Stomach (tissue), 9 donors: ENCODE measurements around the gene CHN2. TPM values are rescaled to one million over a fixed set of nuclear protein-coding genes. Genes with fewer than 3 reads are reported as not detected.

Experiments
- DNase-seq, 2 donors: peaks; one replicate each; pipeline versions ENCODE4 v3.0.0 to v3.0.0-alpha.2; 2013 to 2019
- H3K27ac ChIP-seq, 5 donors: fragments of 200-600 bp in 4 of 5; sonication (generic) in 4 of 5; one replicate each; pipeline ENCODE4 v1.5.1; 2013 to 2019; ENCODE audit warnings: mild to moderate bottlenecking in 1 of 5, moderate library complexity in 1 of 5
- H3K27me3 ChIP-seq, 3 donors: fragments of 200-600 bp; sonication (generic); one replicate each; pipeline ENCODE4 v1.5.1; 2017 to 2019; ENCODE audit warnings: mixed run types in 1 of 3
- H3K36me3 ChIP-seq, 4 donors: fragments of 200-600 bp; sonication (generic); 1 replicate in 3 of 4; 2 replicates in 1 of 4; pipeline ENCODE4 v1.5.1; 2016 to 2019
- H3K4me1 ChIP-seq, 4 donors: fragments of 200-600 bp; sonication (generic); one replicate each; pipeline ENCODE4 v1.5.1; 2016 to 2019
- H3K4me3 ChIP-seq, 4 donors: fragments of 200-600 bp; sonication (generic) in 3 of 4; one replicate each; pipeline ENCODE4 v1.5.1; 2016 to 2019; ENCODE audit warnings: mild to moderate bottlenecking in 1 of 4
- H3K9me3 ChIP-seq, 4 donors: fragments of 200-600 bp; sonication (generic); one replicate each; pipeline ENCODE4 v1.5.1; 2016 to 2019
- EP300 ChIP-seq: sonication (generic); formaldehyde crosslinking; IDR thresholded peaks from one replicate; pipeline ENCODE4 v1.6.1; 2017; ENCODE audit warnings: antibody characterized with exemption
- POLR2A ChIP-seq, 4 donors: fragments of 450-650 bp; IDR thresholded peaks; one replicate each; pipeline ENCODE4 v1.6.1; 2016; ENCODE audit warnings: antibody characterized with exemption in 4 of 4, control low read depth in 2 of 4, mild to moderate bottlenecking in 1 of 4, moderate library complexity in 1 of 4
- POLR2AphosphoS5 ChIP-seq, 3 donors: sonication (generic); formaldehyde crosslinking; IDR thresholded peaks; one replicate each; pipeline ENCODE4 v1.6.1; 2016; ENCODE audit warnings: antibody characterized with exemption in 3 of 3
- WGBS, 5 donors: extraction: QIAGEN DNeasy Blood & Tissue Kit in 3 of 5; methylation state at CpG; one replicate each; pipeline versions ENCODE4 v1.1.5 to v1.1.7; 2013 to 2018; 5-methylcytosine and 5-hydroxymethylcytosine counted together
- intact Hi-C: fragments of 100-400 bp; cut with DNase I; formaldehyde crosslinking; loops from one replicate; pipeline ENCODE4 v1.15.1; 2023; ENCODE audit warnings: low total_unique reads
- polyA plus RNA-seq, 3 donors: library from polyadenylated mRNA; stranded (reverse); fragments of 200-250 nt; gene quantifications; one replicate each; pipeline ENCODE4 v1.2.3, GENCODE V29; 2013
- total RNA-seq, 5 donors: library from RNA; depleted of rRNA; stranded (reverse); fragments of >200 nt; gene quantifications; one replicate each; pipeline versions ENCODE4 v1.1.0 to v1.2.3, GENCODE V29; 2014 to 2016
- TF ChIP-seq, protein P1 (sequence below), 7 experiments: fragments of 450-650 bp in 4 of 7; fragments of 200-600 bp in 3 of 7; sonication (generic) in 3 of 7; IDR thresholded peaks; one replicate each; pipeline ENCODE4 v1.5.1; 2016 to 2019; ENCODE audit warnings: antibody characterized with exemption in 7 of 7, control low read depth in 2 of 7, mild to moderate bottlenecking in 1 of 7
- donor health status: healthy with polysubstance abuse.
- donor health status: Bipolar disorder and iron deficiency.
- donor health status: healthy.

The CHN2 gene
- total and polyA plus RNA-seq, 8 donors, result 2.4 to 47.8 (median 13.8) TPM

DNA sequence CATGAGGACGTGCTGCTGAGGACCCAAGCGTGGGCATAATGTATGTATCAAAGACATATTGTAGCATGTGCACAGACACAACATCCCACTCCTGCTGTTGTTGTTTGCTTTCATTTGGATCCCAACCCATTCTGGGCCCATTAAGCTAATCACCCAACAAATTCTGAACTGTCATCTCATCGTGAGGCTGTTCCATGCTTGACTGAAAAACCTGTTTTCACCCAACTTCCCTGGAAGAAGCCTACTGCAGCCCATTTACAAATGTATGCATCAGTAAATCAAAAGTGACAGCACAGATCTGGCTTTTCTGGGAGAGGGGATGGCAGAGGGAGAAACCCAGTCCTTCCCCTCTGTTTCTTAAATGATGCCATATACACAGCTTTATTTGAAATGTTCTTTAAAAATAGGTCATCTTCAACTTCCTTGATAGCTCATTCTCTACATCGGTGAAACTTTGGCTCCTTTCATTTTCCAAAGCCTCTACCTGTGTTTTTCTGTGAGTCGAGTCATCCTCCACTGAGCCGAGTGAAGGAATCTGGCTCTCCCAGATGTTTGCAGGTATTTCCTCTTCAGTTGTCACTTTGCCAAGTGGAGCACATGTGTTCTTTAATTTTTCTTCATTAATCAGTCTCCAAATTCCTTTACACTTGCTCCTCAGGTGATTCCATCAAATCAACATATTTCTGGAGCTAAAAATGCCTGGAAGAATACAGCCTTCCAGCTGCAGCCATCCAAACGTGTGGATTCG, 151.8 kb downstream of the CHN2 start:
- Histone ChIP-seq H3K27ac (no peak overlapping the region), H3K36me3 (no peaks in the 10 kb centered on the region), H3K4me1 (peaks cover 0 to 9% (median 4%) of the 10 kb centered on the region in 4 donors), H3K27me3 (no peaks in the 10 kb centered on the region), H3K9me3 (no peaks in the 10 kb centered on the region), H3K4me3 (no peak overlapping the region)
- DNase-seq, result no peak
- 78 to 89% (median 80%) methylated on average over 8 of the region's 8 CpGs for WGBS, 5 donors
- TF ChIP-seq EP300 (no peak), POLR2AphosphoS5 (IDR thresholded peaks at IDR 0.05) (no peak)
- TF ChIP-seq, protein P1, sequence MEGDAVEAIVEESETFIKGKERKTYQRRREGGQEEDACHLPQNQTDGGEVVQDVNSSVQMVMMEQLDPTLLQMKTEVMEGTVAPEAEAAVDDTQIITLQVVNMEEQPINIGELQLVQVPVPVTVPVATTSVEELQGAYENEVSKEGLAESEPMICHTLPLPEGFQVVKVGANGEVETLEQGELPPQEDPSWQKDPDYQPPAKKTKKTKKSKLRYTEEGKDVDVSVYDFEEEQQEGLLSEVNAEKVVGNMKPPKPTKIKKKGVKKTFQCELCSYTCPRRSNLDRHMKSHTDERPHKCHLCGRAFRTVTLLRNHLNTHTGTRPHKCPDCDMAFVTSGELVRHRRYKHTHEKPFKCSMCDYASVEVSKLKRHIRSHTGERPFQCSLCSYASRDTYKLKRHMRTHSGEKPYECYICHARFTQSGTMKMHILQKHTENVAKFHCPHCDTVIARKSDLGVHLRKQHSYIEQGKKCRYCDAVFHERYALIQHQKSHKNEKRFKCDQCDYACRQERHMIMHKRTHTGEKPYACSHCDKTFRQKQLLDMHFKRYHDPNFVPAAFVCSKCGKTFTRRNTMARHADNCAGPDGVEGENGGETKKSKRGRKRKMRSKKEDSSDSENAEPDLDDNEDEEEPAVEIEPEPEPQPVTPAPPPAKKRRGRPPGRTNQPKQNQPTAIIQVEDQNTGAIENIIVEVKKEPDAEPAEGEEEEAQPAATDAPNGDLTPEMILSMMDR (IDR thresholded peaks at IDR 0.05), result no peak
- intact Hi-C loops, result loop anchor here (5.0 kb wide), 1 partner anchor 164 kb away; no protein-coding TSS in a partner anchor

DNA sequence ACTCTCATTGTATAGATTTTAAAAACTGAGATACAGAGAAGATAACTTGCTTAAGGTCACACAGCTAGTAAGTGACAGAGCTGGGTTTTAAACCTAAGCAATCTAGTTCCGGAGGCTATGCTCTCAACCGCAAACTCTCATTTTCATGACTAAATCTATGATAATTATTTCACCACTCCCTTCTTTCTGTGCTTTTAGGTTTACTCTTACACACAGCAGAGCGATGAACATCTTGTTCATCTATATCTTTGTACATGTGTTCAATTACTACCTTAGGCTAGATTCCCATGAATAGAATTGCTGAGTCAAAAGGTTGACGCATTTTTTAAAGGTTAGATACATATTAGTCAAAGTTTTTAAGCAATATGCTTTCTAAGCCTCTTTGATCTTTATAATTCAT, 154.8 kb downstream of the CHN2 start:
- TF ChIP-seq POLR2AphosphoS5 (IDR thresholded peaks at IDR 0.05) (no peak), POLR2A (IDR thresholded peaks at IDR 0.05) (no peak), EP300 (no peak)
- TF ChIP-seq, protein P1 (IDR thresholded peaks at IDR 0.05), result no peak
- no peaks in the 10 kb centered on the region for H3K36me3 ChIP-seq
- no peak overlapping the region for H3K4me3 ChIP-seq
- 47 to 73% (median 58%) methylated on average over 4 of the region's 4 CpGs for WGBS, 5 donors
- intact Hi-C loops, result loop anchor here (5.0 kb wide), 1 partner anchor 167 kb away; no protein-coding TSS in a partner anchor
- H3K4me1 ChIP-seq, result no peaks in the 10 kb centered on the region
- H3K27me3 ChIP-seq, result no peaks in the 10 kb centered on the region
- no peak for DNase-seq
- H3K27ac ChIP-seq, result no peak overlapping the region
- H3K9me3 ChIP-seq, result no peaks in the 10 kb centered on the region

DNA sequence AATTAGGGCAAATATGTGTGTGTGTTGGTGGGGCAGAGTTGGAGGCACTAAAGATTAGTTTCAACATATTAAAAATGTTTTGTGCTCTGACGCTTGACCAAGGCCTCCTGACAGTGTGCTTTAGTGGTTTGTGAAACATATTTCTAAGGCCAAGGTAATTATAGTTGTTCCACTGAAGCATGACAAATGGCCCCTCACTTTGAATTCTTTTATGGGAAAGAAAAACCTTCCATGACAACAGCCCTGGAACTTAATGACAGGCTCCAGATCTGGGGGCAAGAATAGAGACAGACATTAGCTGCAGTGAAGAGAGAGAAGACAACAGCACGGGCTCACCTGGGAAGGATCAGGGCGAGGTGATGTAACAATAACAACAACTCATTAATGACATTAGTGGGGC, 155.8 kb downstream of the CHN2 start:
- Histone ChIP-seq H3K4me1 (no peaks in the 10 kb centered on the region), H3K27me3 (no peaks in the 10 kb centered on the region), H3K4me3 (no peak overlapping the region), H3K9me3 (no peaks in the 10 kb centered on the region), H3K36me3 (no peaks in the 10 kb centered on the region), H3K27ac (no peak overlapping the region)
- TF ChIP-seq POLR2AphosphoS5 (IDR thresholded peaks at IDR 0.05) (no peak), POLR2A (IDR thresholded peaks at IDR 0.05) (no peak), EP300 (no peak)
- TF ChIP-seq, protein P1 (IDR thresholded peaks at IDR 0.05), result no peak
- 86 to 97% (median 90%) methylated on average over 3 of the region's 3 CpGs for WGBS, 5 donors
- DNase-seq, result no peak
- intact Hi-C loops, result no loop called here

DNA sequence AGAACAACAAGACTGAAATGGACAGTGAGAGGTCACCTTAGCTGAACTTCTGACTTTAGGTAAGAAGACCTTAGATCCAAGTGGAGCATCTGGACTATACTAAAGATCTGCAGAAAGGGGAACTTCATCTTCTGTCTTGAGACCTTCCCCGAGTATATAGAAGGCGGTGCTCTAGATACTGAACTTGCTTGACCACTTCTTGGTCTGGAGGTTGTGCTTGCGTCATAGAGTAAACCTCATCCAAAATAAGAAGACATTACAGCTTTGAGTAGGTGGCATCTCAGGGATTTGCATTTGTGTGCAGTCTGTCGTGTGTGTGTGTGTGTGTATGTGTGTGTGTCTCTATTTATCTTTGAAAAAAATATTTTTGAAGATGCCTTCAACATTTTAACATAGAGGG, 157.5 kb downstream of the CHN2 start:
- intact Hi-C loops, result no loop called here
- H3K4me1 ChIP-seq, result no peaks in the 10 kb centered on the region
- H3K27me3 ChIP-seq, result no peaks in the 10 kb centered on the region
- no peaks in the 10 kb centered on the region for H3K36me3 ChIP-seq
- WGBS, 5 donors, result 31 to 55% (median 46%) methylated on average over 4 of the region's 4 CpGs
- no peaks in the 10 kb centered on the region for H3K9me3 ChIP-seq
- H3K4me3 ChIP-seq, result no peak overlapping the region
- no peak overlapping the region for H3K27ac ChIP-seq
- DNase-seq, result peak in 1 of 2 donors; percentile 58
- TF ChIP-seq, protein P1 (IDR thresholded peaks at IDR 0.05), result no peak
- no peak for TF ChIP-seq EP300
- no peak for TF ChIP-seq POLR2AphosphoS5 (IDR thresholded peaks at IDR 0.05)
- no peak for TF ChIP-seq POLR2A (IDR thresholded peaks at IDR 0.05)
